NCI-H69 (cell line): ENCODE data around the gene LNX1.
A peak's percentile ranks its signal among the peaks of the same experiment; 100 is the strongest.

Experiments used
- DNase-seq: peaks from one replicate; lab custom pipeline; 2025; lab: John Stamatoyannopoulos, UW

Gene LNX1

GRCh38 chr4:53591372-53591892, at the start of gene LNX1:
Gene LNX1 (minus strand): TSS chr4:53591486. CDS start chr4:53574002, 17,484 bp downstream.
- DNase-seq, result peak; percentile 97

GRCh38 chr4:53640576-53641453, 49.5 kb upstream of the LNX1 start:
- no peak for DNase-seq

GRCh38 chr4:53638919-53639318, 47.6 kb upstream of the LNX1 start:
- no peak for DNase-seq

- DNase-seq, result no peak
These were observed 46.1 kb upstream of the LNX1 start for GRCh38 chr4:53637348-53637747.

GRCh38 chr4:53635697-53636483, 44.6 kb upstream of the LNX1 start:
- no peak for DNase-seq

- DNase-seq, result no peak
These were observed 42.3 kb upstream of the LNX1 start for GRCh38 chr4:53633608-53634007.

GRCh38 chr4:53629296-53629695, 38.0 kb upstream of the LNX1 start:
- DNase-seq, result no peak

- DNase-seq, result no peak
These were observed 35.2 kb upstream of the LNX1 start for GRCh38 chr4:53626491-53626890.

GRCh38 chr4:53625888-53626287, 34.6 kb upstream of the LNX1 start:
- no peak for DNase-seq

- no peak for DNase-seq
These were observed 31.5 kb upstream of the LNX1 start for GRCh38 chr4:53622739-53623151.

- DNase-seq, result peak; percentile 2
These were observed 29.7 kb upstream of the LNX1 start for GRCh38 chr4:53620956-53621355.

- DNase-seq, result peak; percentile 10
These were observed 28.1 kb upstream of the LNX1 start for GRCh38 chr4:53619431-53619830.

- no peak for DNase-seq
These were observed 27.0 kb upstream of the LNX1 start for GRCh38 chr4:53618321-53618720.

GRCh38 chr4:53617101-53617680, 25.9 kb upstream of the LNX1 start:
- no peak for DNase-seq

GRCh38 chr4:53616219-53616618, 24.9 kb upstream of the LNX1 start:
- no peak for DNase-seq

- peak; percentile 64 for DNase-seq
These were observed 23.3 kb upstream of the LNX1 start for GRCh38 chr4:53614591-53614990.

GRCh38 chr4:53613428-53613827, 22.1 kb upstream of the LNX1 start:
- no peak for DNase-seq

- no peak for DNase-seq
These were observed 17.4 kb upstream of the LNX1 start for GRCh38 chr4:53608649-53609048.

- DNase-seq, result no peak
These were observed 17.0 kb upstream of the LNX1 start for GRCh38 chr4:53608242-53608641.

- no peak for DNase-seq
These were observed 14.5 kb upstream of the LNX1 start for GRCh38 chr4:53605783-53606182.

- DNase-seq, result no peak
These were observed 11.1 kb upstream of the LNX1 start for GRCh38 chr4:53602390-53602789.

- peak; percentile 96 for DNase-seq
These were observed 10.0 kb upstream of the LNX1 start for GRCh38 chr4:53601251-53601764.
